ENCODE measurements around the gene RSBN1.

DNA sequence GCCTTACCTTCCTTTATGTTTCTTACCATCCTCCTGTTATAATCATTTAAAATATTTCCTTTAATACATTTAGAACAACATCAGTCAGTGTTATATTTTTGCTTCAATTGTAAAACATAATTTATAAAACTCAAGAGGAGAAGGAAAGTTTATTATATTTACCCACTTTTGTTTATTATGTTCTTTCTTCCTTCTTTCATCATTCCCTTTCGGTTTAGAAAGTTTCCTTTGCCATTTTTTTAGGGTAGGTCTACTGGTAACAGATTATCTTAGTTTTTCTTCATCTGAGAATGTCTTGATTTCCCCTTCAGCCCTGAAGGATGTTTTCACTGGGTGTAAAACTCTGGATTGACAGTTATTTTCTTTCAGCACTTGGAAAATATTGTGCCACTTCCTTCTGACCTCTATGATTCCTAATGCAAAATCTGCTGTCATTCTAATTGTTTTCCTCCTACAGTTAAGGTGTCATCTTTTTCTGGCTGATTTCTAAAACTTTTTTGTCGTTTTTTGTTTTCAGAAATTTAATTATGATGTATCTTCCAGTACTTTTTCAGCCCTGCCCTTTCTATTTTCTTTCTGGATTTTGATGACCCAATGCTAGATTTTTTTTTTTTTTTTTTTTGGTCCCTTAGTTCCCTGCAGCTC, 34.2 kb upstream of the RSBN1 start:
- TF ChIP-seq CTCF (conservative IDR thresholded peaks at IDR 0.05; ENCODE audit: low read depth in 2 of 2): no peak
- no peak for TF ChIP-seq POLR2AphosphoS5 (IDR thresholded peaks at IDR 0.05; ENCODE audit: low read depth)
- TF ChIP-seq EZH2 (IDR thresholded peaks at IDR 0.05; ENCODE audit: low read depth, unreplicated experiment): no peak
- TF ChIP-seq ZNF331 (CRISPR knock-in tag; IDR thresholded peaks at IDR 0.05; ENCODE audit: low read depth): no peak
- TF ChIP-seq STAT1 (IDR thresholded peaks at IDR 0.05; ENCODE audit: unreplicated experiment): no peak
- no peak for TF ChIP-seq EZH2phosphoT487 (IDR thresholded peaks at IDR 0.05; ENCODE audit: unreplicated experiment)
- TF ChIP-seq, protein P1, sequence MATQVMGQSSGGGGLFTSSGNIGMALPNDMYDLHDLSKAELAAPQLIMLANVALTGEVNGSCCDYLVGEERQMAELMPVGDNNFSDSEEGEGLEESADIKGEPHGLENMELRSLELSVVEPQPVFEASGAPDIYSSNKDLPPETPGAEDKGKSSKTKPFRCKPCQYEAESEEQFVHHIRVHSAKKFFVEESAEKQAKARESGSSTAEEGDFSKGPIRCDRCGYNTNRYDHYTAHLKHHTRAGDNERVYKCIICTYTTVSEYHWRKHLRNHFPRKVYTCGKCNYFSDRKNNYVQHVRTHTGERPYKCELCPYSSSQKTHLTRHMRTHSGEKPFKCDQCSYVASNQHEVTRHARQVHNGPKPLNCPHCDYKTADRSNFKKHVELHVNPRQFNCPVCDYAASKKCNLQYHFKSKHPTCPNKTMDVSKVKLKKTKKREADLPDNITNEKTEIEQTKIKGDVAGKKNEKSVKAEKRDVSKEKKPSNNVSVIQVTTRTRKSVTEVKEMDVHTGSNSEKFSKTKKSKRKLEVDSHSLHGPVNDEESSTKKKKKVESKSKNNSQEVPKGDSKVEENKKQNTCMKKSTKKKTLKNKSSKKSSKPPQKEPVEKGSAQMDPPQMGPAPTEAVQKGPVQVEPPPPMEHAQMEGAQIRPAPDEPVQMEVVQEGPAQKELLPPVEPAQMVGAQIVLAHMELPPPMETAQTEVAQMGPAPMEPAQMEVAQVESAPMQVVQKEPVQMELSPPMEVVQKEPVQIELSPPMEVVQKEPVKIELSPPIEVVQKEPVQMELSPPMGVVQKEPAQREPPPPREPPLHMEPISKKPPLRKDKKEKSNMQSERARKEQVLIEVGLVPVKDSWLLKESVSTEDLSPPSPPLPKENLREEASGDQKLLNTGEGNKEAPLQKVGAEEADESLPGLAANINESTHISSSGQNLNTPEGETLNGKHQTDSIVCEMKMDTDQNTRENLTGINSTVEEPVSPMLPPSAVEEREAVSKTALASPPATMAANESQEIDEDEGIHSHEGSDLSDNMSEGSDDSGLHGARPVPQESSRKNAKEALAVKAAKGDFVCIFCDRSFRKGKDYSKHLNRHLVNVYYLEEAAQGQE (IDR thresholded peaks at IDR 0.05; ENCODE audit: unreplicated experiment): no peak
